Globus pallidus (tissue), 1 donor: ENCODE data around the gene CCNL1.

ENCODE experiments used
- DNase-seq: peaks from one replicate; pipeline ENCODE4 v3.0.0-alpha.2; 2015; ENCODE audit warnings: low spot score

The CCNL1 gene

DNA sequence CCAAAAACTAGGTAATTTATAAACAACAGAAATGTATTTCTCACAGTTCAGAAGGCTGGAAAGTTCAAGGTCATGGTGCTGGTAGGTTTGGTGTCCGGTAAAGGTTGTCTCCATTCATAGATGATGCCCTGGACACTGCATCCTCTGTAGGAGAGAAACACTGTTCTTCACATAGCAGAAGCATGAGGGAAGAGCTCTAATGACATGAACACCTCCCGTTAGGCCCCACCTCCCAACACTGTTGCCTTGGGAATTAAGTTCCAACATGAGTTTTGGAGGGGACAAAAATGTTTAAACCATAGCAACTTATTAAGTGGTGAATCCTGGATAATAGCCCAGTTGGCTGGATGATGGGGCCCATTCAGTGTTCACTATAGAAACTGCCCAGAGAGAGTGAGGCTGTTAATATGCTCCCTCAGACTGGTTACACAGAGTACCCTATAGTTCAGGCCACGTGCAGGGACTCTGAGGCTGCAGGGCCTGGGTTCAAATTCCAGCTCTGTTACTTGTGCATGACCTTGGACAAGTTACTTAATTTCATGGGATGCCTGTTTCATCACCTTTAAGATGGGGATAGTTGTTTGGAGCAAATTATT is 37.0 kb downstream of the CCNL1 start:
- DNase-seq, result no peak

DNA sequence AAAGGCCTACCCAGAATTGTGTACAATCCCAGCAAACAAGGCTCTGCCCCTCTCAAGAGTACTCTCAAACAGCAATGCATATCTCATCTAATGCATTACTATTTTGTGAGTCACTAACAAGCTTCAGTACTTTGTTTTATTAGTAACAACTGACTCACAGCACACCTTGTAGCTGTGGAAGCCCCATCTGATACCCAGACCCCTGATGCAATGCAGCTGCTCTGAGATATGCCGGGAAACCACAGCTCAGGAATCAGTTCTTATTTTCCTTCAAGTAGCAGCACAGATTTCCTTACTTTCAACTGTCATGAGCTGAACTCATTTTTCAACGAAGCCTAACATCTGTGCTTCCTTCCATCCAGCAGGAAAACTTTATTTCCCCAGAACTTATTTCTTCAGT is 37.8 kb downstream of the CCNL1 start:
- DNase-seq, result no peak

DNA sequence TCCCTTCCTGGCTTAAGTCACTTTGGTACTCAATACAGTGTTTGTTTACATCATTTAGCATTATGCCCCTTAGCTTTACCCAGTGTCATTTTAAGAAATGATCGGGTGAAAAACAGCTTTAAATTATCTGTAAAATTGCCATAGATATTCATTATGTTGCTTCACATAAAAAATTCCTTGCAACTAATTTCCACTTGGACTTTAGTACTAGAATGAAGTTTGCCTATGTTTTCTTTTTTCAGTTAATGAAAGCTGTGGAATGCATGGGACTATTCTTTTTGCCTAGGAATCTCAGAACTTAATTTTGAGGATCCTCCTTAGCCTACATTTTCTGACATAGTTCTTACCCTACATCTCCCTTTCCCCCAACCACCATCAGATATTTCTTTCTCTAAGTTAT is 38.4 kb downstream of the CCNL1 start:
- no peak for DNase-seq

- DNase-seq, result no peak
Observed at GRCh38 chr3:157120071-157120892, 39.7 kb downstream of the CCNL1 start.

- DNase-seq, result no peak
Observed at GRCh38 chr3:157119369-157119951, 40.5 kb downstream of the CCNL1 start.

GRCh38 chr3:157117875-157118654 is 41.9 kb downstream of the CCNL1 start:
- DNase-seq, result no peak

DNA sequence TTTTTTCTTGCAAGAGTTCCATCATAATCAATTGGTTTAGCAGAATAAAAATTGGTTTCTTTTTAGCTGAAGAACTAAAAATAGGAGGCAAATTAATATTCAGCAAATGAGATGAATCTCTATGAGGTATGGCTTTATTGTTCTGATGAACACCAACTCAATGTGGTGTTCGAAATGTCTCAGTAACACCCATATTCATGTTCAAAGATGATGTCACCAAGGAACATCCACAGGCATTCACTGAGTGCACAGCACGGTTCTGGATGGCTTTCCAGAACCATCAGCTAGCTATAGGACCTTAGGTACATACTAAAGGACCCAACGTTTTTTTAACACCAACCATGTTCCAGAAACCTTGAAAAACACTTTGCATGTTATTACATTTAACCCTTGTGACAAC is 42.7 kb downstream of the CCNL1 start:
- DNase-seq, result no peak

DNA sequence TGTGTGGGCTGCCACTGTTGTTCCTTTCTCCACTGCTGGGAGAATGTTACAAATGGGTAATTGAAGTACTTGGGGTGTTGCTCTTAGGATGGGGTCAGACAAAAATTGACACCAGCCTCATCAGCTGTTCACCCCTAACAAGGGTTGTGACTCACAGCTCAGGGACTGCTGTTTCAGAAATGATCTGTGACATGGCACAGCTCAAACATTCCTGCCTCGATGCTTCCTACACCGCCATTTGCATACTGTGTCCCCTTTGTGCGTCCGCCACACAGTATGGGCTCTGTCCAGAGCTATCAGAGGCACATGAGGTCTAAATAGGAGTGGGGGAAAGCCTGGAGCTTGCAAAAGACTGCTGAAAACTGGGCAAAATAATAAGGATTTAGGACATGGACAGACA is 43.9 kb downstream of the CCNL1 start:
- DNase-seq, result no peak

GRCh38 chr3:157115069-157116006 is 44.6 kb downstream of the CCNL1 start:
- no peak for DNase-seq

DNA sequence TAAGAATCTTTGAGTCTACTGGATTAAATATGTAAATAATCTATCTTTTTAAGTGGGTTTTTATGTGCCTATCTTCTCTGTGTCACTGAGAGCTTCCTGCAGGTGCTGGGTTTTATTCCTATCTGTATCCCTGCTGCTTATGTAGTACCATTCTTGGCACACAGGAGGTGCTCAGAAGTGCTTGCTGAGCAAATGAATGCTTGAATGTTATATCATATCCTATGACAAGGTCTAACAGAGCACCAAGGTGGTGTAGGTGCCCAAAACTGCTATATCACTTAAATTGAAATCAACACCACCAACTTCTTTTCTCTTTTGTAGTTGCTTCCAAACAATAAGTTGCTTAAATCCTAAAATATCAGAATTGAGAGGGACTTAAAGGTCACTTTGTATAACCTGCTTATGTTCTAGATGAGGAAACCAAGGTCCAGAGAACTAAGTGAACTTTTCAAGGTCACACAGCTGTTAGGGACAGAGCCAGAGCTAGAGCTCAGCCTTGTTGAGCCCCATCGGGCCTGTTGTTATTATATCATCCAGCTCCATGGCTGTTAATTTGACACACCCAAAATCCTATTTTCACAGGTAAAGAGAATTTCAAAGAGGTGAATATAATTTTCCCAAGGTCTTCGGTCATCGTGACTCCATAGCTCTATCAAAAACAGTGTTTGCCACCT is 46.0 kb downstream of the CCNL1 start:
- no peak for DNase-seq

GRCh38 chr3:157112536-157112935 is 47.4 kb downstream of the CCNL1 start:
- no peak for DNase-seq

DNA sequence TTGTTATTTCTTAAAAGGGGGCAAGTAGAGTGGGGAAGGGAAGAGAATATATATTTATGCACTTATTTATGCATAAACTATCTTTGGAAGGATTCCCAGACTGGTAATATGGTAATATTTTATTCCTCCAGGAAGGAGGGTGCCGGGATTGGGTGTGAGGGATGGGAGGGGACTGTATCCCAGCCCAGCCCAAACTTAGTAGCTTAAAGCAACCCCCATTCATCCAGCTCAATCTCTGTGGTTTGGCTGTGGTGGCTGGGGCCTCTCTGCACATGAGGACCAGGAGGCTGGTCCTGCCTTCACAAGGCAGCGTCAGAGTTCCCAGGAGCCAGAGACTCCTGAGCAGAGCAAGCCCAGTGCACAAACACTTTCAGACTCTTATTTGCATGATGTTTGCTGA is 48.4 kb downstream of the CCNL1 start:
- no peak for DNase-seq

GRCh38 chr3:157110761-157111278 is 49.1 kb downstream of the CCNL1 start:
- no peak for DNase-seq

GRCh38 chr3:157109267-157110141 is 50.4 kb downstream of the CCNL1 start:
- DNase-seq, result no peak

DNA sequence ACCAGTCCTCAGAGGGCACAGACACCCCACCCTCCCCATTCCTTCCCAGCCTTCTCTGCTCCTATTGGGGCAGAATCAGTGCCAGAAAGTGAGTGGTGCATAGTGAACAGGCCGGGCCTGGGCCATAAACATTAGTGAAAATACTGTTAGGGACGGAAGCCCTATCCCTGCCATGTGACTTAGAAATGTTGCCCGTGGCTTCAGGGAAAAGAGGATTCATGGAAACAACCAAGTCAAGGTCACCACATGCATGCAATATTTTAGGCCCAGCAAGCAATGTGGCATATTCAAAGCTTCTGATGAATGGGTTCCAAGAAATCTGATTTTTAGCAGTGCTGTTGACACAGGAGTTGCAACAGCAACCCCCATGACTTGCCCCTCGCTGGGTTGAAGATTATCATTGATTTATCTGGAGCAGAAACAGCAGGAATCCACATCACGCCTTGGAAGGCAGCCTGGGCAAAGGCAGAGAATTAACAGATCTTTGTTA is 52.3 kb downstream of the CCNL1 start:
- no peak for DNase-seq

- DNase-seq, result no peak
Observed at GRCh38 chr3:157107037-157107436, 52.9 kb downstream of the CCNL1 start.

DNA sequence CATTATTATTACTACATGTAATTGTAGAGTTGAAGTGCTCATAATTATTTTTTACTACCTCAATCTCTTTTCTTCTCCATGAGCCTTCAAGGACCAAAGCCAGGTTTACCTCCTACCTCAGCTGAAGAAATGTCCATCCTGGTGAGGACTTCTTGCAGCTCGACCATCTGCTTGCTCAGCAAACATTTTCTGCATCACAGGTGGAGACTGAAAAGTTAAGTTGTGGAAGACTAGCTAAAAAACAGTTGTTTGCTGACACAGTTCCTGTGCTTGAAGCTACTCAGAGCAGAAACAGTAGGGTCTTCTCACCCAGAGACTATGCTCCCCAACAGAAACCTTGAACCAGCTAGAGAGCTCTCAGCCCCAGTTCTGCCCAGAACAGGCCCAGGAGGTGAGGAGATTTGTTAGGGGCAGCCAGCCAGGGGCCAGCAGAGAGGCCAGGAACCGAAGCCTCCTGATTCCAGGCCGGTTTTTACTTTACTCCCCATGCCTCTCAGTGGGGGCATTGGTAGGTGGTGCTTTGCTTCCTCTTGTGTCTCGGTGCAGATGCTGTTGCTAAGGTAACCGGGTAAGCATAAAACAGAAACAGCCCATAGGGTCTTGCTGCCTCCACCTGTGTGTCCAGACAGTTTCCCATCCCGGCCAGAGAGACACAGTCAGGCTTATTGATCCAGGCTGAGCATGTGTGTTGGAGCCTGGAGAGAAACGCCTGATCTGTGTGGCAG is 54.9 kb downstream of the CCNL1 start:
- no peak for DNase-seq

GRCh38 chr3:157104521-157104920 is 55.4 kb downstream of the CCNL1 start:
- no peak for DNase-seq

DNA sequence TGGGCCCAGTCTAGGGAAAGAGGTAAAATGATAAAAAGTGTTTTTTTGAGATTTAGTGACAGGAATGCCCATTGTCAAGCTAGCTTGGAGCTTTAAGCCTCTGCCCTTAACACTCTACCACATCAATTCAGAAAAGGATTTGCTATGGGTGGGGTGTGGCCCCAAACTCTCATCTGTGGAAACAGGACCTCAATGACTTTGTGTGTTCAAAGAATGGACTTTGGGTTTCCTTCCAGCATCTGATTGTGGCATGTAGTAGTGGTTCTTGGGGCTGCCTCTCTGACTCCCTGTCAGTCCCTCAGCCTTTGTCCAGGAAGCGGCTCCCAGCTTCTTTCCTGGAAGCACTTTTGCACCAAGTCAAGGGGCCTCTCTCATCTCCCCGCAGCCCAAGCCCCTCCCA is 56.1 kb downstream of the CCNL1 start:
- no peak for DNase-seq
